Effector CD8-positive, alpha-beta T cell (primary cell): ENCODE results near the gene CLCN7.

Source experiments
- DNase-seq: peaks from one replicate; lab custom pipeline; 2025; lab: John Stamatoyannopoulos, UW

Gene CLCN7

GRCh38 chr16:1430759-1431496 is 43.9 kb downstream of the CLCN7 start, which contains the start of gene PERCC1:
TSS of gene PERCC1 (plus strand) at chr16:1431078. CDS start at chr16:1432594, 1,516 bp downstream.
- DNase-seq, result no peak

GRCh38 chr16:1430214-1430758 is 44.5 kb downstream of the CLCN7 start:
- DNase-seq, result no peak

GRCh38 chr16:1429631-1430030 is 45.2 kb downstream of the CLCN7 start:
- no peak for DNase-seq

- DNase-seq, result no peak
These were observed 45.8 kb downstream of the CLCN7 start for GRCh38 chr16:1429012-1429411.

GRCh38 chr16:1428511-1428910 is 46.3 kb downstream of the CLCN7 start:
- DNase-seq, result no peak

- no peak for DNase-seq
These were observed 47.1 kb downstream of the CLCN7 start for GRCh38 chr16:1427473-1428461.

- no peak for DNase-seq
These were observed 47.9 kb downstream of the CLCN7 start for GRCh38 chr16:1426734-1427471.

GRCh38 chr16:1425616-1426370 is 49.0 kb downstream of the CLCN7 start:
- DNase-seq, result no peak

GRCh38 chr16:1424028-1424427 is 50.8 kb downstream of the CLCN7 start:
- DNase-seq, result no peak

- DNase-seq, result no peak
These were observed 52.8 kb downstream of the CLCN7 start for GRCh38 chr16:1422076-1422475.

GRCh38 chr16:1420111-1420539 is 54.7 kb downstream of the CLCN7 start:
- DNase-seq, result no peak

GRCh38 chr16:1416521-1416941 is 58.3 kb downstream of the CLCN7 start:
- no peak for DNase-seq

GRCh38 chr16:1414532-1415260 is 60.1 kb downstream of the CLCN7 start, which contains the start of gene UNKL:
TSS of gene UNKL (minus strand) at chr16:1414704. CDS start at chr16:1414691, 13 bp downstream.
- peak; percentile 78 for DNase-seq

GRCh38 chr16:1413684-1414531 is 60.9 kb downstream of the CLCN7 start:
- DNase-seq, result peak; percentile 47

- no peak for DNase-seq
These were observed 62.0 kb downstream of the CLCN7 start for GRCh38 chr16:1412847-1413246.

GRCh38 chr16:1408171-1408837 is 66.5 kb downstream of the CLCN7 start:
- DNase-seq, result peak; percentile 99

GRCh38 chr16:1407753-1408152 is 67.1 kb downstream of the CLCN7 start:
- DNase-seq, result no peak

- no peak for DNase-seq
These were observed 71.1 kb downstream of the CLCN7 start for GRCh38 chr16:1403733-1404132.

GRCh38 chr16:1403036-1403435 is 71.8 kb downstream of the CLCN7 start:
- DNase-seq, result no peak
